Skeletal muscle satellite cell (primary cell): ENCODE measurements around the gene DIS3L2.

ENCODE experiments used
- H3K27me3 ChIP-seq: 2 replicates; pipeline ENCODE4 v1.7.0; 2013; ENCODE audit warnings: low read length; ENCODE audit not compliant: control insufficient read depth, insufficient read depth
- H3K36me3 ChIP-seq: 2 replicates; pipeline ENCODE4 v1.7.0; 2013; ENCODE audit warnings: mild to moderate bottlenecking, control low read depth, low read length; ENCODE audit not compliant: insufficient read depth
- H3K4me1 ChIP-seq: 2 replicates; pipeline ENCODE4 v1.7.0; 2013; ENCODE audit warnings: low read length; ENCODE audit not compliant: control insufficient read depth, insufficient read depth
- H3K4me2 ChIP-seq: 2 replicates; pipeline ENCODE4 v1.7.0; 2013; ENCODE audit warnings: mild to moderate bottlenecking, low read length
- H3K4me3 ChIP-seq: 2 replicates; pipeline ENCODE4 v1.7.0; 2013; ENCODE audit warnings: low read length
- H3K9ac ChIP-seq: 2 replicates; pipeline ENCODE4 v1.7.0; 2013; ENCODE audit warnings: mild to moderate bottlenecking, low read depth, low read length, moderate library complexity
- H3K9me3 ChIP-seq: replicated peaks from 2 replicates; pipeline ENCODE4 v1.7.0; 2013; ENCODE audit warnings: mild to moderate bottlenecking, control low read depth, low read length

The DIS3L2 gene

DNA sequence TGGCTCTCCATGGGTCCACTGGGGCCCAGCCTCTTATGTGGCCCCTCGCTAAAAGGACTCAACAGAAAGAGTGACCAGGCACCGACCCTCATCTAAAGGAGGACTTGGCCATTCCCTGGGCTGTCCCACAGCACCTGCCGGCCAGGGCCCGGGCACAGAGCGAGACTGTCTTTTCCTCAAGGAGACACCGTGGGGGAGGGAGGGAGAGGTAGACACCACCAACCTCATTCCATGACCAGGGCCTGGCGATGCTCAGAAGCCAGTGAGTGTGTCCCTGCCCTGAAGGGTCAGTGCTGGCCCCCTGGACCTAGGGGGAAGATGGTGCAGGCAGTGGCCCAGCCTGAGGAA, 377.2 kb downstream of the DIS3L2 start:
- no peaks in the 10 kb centered on the region for H3K9me3 ChIP-seq
- no peaks in the 10 kb centered on the region for H3K36me3 ChIP-seq
- no peak overlapping the region for H3K4me2 ChIP-seq
- H3K27me3 ChIP-seq: no peaks in the 10 kb centered on the region
- no peak overlapping the region for H3K4me3 ChIP-seq
- no peaks in the 10 kb centered on the region for H3K4me1 ChIP-seq
- H3K9ac ChIP-seq: no peak overlapping the region

DNA sequence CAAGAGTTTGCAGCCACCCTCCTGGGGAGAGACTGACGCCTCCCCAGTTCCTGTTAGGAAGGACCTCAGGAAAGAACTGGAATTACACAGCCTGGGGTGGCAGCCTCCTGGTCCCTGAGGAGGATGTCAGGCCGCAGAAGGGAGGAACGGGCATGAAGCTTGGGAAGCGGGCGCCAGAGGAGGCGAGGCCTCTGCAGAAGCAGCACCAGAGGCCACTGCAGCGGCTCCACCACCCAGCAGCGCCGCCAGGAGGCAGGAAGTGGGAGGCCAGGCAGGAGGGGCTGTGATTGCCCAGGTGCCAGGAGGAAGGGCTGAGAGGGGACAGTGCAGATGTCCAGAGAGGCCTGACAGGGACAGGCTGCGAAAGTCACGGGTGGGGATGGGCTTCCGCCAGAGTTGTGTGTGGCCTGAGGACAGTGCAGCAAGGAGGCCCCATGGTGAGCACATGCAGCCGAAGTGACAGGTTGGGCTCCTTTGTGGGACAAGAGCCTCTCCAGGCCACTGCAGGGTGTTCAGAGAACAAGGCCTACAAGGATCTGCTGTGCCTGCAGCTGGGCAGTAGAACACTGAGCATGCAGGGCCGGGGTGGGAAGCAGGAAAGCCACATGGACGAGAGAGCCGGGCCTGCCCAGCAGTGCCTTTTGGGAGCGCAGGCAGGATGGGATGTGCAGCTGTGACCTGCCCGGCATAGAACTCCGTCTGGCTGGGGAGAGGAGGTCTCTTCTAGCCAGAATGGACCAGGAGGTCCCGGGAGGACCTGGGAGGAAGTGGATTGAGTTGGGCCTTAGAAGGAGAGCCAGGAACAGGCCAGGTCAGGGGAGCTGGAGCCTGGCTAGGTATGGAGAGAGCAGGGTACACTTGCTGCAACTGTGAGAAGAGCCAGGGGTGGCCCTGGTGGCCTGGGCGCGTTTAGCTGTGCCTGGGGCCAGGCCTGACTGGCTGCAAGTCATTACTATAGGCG, 377.9 kb downstream of the DIS3L2 start:
- H3K9ac ChIP-seq: no peak overlapping the region
- peaks cover 3% of the 10 kb centered on the region for H3K27me3 ChIP-seq
- H3K36me3 ChIP-seq: no peaks in the 10 kb centered on the region
- no peaks in the 10 kb centered on the region for H3K4me1 ChIP-seq
- H3K9me3 ChIP-seq: no peaks in the 10 kb centered on the region
- H3K4me3 ChIP-seq: no peak overlapping the region
- H3K4me2 ChIP-seq: no peak overlapping the region

- Histone ChIP-seq H3K27me3 (peaks cover 3% of the 10 kb centered on the region), H3K4me2 (no peak overlapping the region), H3K9ac (no peak overlapping the region)
These were observed 378.8 kb downstream of the DIS3L2 start for GRCh38 chr2:232340171-232340935.

DNA sequence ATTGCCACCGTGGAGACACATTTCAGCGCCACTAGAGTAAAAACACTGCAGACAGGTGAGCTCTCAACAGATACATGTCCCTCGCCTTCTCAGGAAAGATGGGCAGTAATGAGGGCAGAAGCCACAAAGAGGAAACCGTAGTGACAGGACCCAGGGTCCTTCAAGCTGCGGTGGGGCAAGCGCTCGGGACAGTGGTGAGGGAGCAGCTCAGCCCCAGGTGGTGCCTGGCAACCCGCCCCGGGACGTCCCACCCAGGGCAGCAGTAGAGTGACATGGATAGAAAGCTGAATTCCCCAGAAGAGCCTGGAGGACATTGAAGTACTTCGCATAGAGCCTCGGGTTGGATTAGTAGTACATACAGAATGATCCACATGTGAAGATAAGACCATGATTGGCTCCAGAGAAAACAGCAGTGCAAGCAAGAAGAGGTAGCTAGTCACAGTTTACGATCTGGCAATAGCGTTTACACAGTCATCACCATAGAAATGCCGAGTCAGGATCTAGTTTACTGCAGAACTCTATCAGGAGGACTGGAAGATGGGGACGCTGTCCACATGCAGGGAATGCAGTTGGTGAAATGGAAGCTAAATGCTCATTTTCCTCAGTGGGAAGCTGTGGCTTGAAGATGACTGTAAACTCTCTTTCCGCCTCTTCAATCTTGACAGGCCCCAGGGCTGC, 379.7 kb downstream of the DIS3L2 start:
- Histone ChIP-seq H3K9me3 (no peaks in the 10 kb centered on the region), H3K36me3 (no peaks in the 10 kb centered on the region), H3K4me3 (no peak overlapping the region), H3K4me2 (no peak overlapping the region), H3K27me3 (peaks cover 3% of the 10 kb centered on the region), H3K9ac (no peak overlapping the region), H3K4me1 (no peaks in the 10 kb centered on the region)

More at GRCh38 chr2:232340171-232340935, 378.8 kb downstream of the DIS3L2 start:
- H3K9me3 ChIP-seq: no peaks in the 10 kb centered on the region
- no peaks in the 10 kb centered on the region for H3K36me3 ChIP-seq
- no peaks in the 10 kb centered on the region for H3K4me1 ChIP-seq
- no peak overlapping the region for H3K4me3 ChIP-seq

DNA sequence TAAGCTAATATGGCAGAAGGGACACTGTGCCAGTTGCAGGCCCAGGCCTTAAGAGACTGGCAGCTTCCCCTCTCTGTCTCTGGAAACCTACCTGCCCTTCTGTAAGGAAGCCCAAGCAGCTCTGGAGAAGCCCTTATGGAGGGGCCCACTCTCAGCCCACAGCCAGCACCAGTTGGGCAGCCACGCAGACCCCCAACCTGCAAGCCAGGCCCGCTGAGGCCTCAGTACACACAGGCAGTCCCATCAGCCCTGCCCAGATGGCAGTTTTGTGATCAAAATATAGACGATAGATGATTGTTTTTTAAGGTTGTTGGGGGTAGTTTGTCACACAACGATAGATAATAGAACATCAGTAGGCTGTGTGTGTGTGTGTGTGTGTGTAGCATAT, 380.2 kb downstream of the DIS3L2 start:
- Histone ChIP-seq H3K4me2 (no peak overlapping the region), H3K4me1 (no peaks in the 10 kb centered on the region), H3K9ac (no peak overlapping the region), H3K4me3 (no peak overlapping the region), H3K36me3 (no peaks in the 10 kb centered on the region), H3K27me3 (peaks cover 4% of the 10 kb centered on the region), H3K9me3 (no peaks in the 10 kb centered on the region)

DNA sequence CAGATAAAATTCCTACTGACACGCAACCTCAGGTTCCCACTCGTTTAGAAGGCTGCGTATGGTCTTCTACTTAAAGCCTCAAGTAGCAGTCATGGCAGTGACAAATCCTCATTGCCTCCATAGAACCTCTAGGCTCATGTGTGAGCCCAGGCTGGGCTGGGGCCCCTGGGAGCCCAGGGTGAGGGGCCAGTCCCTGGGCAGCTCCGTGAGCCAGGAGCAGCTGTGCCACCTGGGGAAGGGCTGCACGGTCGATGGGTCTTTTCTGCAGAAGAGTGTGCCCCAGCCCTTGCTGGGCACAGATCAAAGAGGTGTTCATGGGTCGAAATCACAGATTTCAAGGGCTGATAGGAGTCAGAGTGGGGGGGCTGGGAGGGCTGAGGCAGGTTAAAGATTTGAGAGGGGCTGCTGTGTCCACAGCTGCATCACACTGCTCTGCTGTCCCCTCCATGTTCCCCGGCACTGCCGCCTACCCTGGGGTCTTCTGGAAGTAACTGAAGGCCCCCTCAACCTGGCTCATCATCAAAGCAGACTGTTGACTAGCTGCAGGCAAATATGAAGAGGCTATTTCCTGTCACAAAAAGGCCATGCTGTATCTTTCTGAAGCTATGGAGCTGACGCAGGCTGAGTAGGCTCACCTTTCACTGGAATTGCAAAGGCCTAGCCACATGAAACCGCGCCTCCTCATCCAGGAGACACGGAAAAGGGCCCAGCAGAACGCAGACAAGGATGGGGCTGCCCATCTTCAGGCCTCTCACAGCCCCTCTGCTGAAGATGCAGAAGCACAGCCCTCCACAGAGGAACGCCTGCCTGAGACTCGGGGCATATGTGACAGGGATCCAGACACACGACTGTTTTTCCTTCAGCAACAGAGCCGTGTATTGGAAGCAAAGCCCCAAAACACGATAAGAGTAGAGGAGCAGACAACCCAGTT, 381.4 kb downstream of the DIS3L2 start:
- H3K36me3 ChIP-seq: no peaks in the 10 kb centered on the region
- H3K9me3 ChIP-seq: no peaks in the 10 kb centered on the region
- no peak overlapping the region for H3K4me2 ChIP-seq
- peaks cover 15% of the 10 kb centered on the region for H3K27me3 ChIP-seq
- no peak overlapping the region for H3K9ac ChIP-seq
- H3K4me1 ChIP-seq: no peaks in the 10 kb centered on the region
- no peak overlapping the region for H3K4me3 ChIP-seq

DNA sequence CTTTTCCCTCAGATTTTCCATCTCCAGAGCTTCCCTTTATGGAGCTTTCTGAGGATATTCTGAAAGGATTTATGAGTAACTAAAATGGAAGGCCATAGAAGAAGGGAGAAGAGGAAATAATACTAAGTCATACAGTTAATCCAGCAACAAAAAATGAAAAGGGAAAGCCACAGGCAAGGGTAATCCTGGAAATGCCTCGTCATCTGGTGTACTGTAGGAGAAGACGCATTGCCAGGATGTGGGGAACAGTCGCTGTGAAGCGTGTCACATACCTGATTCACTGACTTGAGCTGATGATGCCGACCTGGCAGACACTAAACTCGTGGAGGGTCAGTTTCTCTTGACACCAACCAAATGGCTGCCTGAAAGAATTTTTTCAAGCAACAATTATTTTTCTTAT, 382.3 kb downstream of the DIS3L2 start:
- H3K9ac ChIP-seq: no peak overlapping the region
- peaks cover 23% of the 10 kb centered on the region for H3K27me3 ChIP-seq
- H3K9me3 ChIP-seq: no peaks in the 10 kb centered on the region
- H3K4me2 ChIP-seq: no peak overlapping the region
- no peak overlapping the region for H3K4me3 ChIP-seq
- no peaks in the 10 kb centered on the region for H3K36me3 ChIP-seq
- no peaks in the 10 kb centered on the region for H3K4me1 ChIP-seq

GRCh38 chr2:232345251-232345650, 383.7 kb downstream of the DIS3L2 start:
- Histone ChIP-seq H3K27me3 (peaks cover 36% of the 10 kb centered on the region), H3K4me3 (no peak overlapping the region), H3K4me2 (no peak overlapping the region), H3K36me3 (no peaks in the 10 kb centered on the region), H3K9me3 (no peaks in the 10 kb centered on the region), H3K4me1 (no peaks in the 10 kb centered on the region), H3K9ac (no peak overlapping the region)

- H3K4me1 ChIP-seq: no peaks in the 10 kb centered on the region
- no peaks in the 10 kb centered on the region for H3K9me3 ChIP-seq
- H3K27me3 ChIP-seq: peaks cover 57% of the 10 kb centered on the region
- no peak overlapping the region for H3K9ac ChIP-seq
- H3K4me2 ChIP-seq: no peak overlapping the region
- no peak overlapping the region for H3K4me3 ChIP-seq
- no peaks in the 10 kb centered on the region for H3K36me3 ChIP-seq
These were observed 385.9 kb downstream of the DIS3L2 start for GRCh38 chr2:232347369-232347768.

DNA sequence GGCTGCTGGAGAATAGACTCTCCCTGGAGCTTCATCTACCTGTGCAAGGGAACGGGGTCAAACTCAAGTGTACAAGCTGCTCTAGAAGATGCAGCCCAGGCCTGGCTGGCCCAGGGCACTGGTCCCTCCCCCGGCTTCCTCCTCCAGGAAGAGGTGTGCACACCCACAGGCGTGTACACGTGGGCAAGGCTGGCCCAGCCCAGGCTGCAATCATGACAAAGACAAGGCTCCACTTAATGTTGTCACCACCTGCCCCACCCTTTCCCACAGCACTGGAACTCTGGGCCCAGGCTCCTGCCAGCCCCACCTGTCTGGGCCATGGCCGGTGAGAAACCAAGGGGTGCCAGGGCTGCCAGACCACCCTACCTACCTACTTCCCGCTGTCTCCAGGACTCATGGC, 387.4 kb downstream of the DIS3L2 start:
- Histone ChIP-seq H3K4me2 (no peak overlapping the region), H3K27me3 (peaks cover 71% of the 10 kb centered on the region), H3K4me3 (no peak overlapping the region), H3K4me1 (no peaks in the 10 kb centered on the region), H3K9me3 (no peaks in the 10 kb centered on the region), H3K36me3 (no peaks in the 10 kb centered on the region), H3K9ac (no peak overlapping the region)
